ENCODE results near the gene GRM4. TPM values are rescaled to one million over a fixed set of nuclear protein-coding genes. Genes with fewer than 3 reads are reported as not detected.

GRM4 gene
- total RNA-seq, 1 experiment from 2014 or later = 5.6 TPM

DNA sequence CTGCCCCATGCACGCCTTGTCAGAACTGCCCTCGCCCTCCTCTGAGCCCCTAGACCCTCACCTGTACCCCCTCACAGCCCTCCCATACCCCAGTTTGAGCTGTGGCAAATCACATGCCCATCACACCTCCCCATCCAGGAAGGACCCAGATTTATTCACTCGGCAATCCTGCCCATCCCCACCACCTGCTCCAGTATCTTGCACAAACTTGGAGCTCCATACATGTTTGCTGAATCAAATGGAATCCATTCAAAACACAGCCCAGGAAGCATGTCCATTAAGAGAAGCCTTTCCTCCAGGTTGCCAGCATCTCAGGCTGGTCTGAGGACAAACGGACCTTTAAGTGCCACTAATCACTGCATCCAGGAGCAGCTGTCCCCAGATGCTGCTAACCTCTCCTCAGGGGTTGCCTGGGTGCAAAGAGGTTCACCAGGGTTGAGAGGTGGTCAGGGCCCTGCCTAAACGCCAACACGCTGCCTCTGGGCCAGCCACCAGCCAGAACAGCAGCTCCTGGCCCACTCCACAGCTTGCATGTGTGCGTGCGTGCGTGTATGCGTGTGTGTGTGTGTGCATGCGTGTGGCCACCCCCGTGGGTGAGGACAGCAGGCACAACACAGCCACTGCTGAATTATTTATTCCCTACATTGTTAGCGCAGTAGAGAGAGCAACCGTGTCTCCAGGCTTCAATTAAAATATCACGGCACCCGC lies 31.0 kb downstream of the GRM4 start:
- Histone ChIP-seq H3K23ac (ENCODE audit: insufficient read length, low read depth, low read length) (no peak overlapping the region), H3K79me1 (ENCODE audit: insufficient read depth, low read depth, low read length, poor library complexity, severe bottlenecking) (no peaks in the 10 kb centered on the region), H2BK120ac (ENCODE audit: low read depth, low read length, poor library complexity, severe bottlenecking) (no peak overlapping the region), H2BK5ac (ENCODE audit: insufficient read length, low read length) (no peak overlapping the region), H3K4me1 (ENCODE audit: insufficient read depth, low read length) (no peaks in the 10 kb centered on the region), H2BK12ac (ENCODE audit: insufficient read length, low read depth, low read length) (no peak overlapping the region), H2BK20ac (ENCODE audit: low read depth, low read length, poor library complexity, severe bottlenecking) (no peak overlapping the region), H2AFZ (ENCODE audit: low read length) (no peak overlapping the region), H3T11ph (ENCODE audit: low read length) (no peak overlapping the region), H4K5ac (ENCODE audit: insufficient read length, low read depth, low read length) (no peak overlapping the region), H4K8ac (replicated peaks; ENCODE audit: insufficient read length, low read depth, low read length) (no peak overlapping the region), H3K4ac (ENCODE audit: low read depth, low read length) (no peak overlapping the region), H3K27ac (ENCODE audit: insufficient read length, low read depth, low read length) (no peak overlapping the region), H3K9me3 (ENCODE audit: control insufficient read depth, low read depth, low read length) (no peaks in the 10 kb centered on the region), H3K14ac (ENCODE audit: insufficient read depth, low read length) (no peak overlapping the region), H3K4me2 (ENCODE audit: insufficient read depth, insufficient read length, low read length) (no peak overlapping the region), H3K27me3 (ENCODE audit: insufficient read depth, low read length) (no peaks in the 10 kb centered on the region), H4K91ac (ENCODE audit: insufficient read length, low read depth, low read length) (no peak overlapping the region), H3K9ac (ENCODE audit: extremely low read depth, insufficient read length, low read length) (no peak overlapping the region), H2BK15ac (ENCODE audit: low read depth, low read length) (no peak overlapping the region), H4K20me1 (ENCODE audit: control insufficient read depth, insufficient read depth, insufficient read length) (peaks cover 6% of the 10 kb centered on the region), H3K79me2 (ENCODE audit: insufficient read depth, low read length) (no peaks in the 10 kb centered on the region), H3K23me2 (ENCODE audit: insufficient read length, low read depth, low read length, poor library complexity, severe bottlenecking) (no peaks in the 10 kb centered on the region), H3K56ac (ENCODE audit: insufficient read length, low read depth, low read length) (no peak overlapping the region), H3K18ac (ENCODE audit: insufficient read length, low read depth, low read length) (no peak overlapping the region), H2AK5ac (ENCODE audit: insufficient read length, low read length) (no peak overlapping the region)
- no peaks in the 10 kb centered on the region; a peak in 1 of 7 replicates for H3K36me3 Mint-ChIP-seq (ENCODE audit: insufficient read depth in 1 of 3, low read depth in 3 of 3)
- no peak overlapping the region; a peak in 1 of 7 replicates for H3K27ac Mint-ChIP-seq
- H3K27me3 Mint-ChIP-seq (ENCODE audit: low read depth) = peaks cover 10% of the 10 kb centered on the region; the same call in 1 of the 2 replicates
- H3K4me1 Mint-ChIP-seq = peaks cover 0 to 3% of the 10 kb centered on the region in 2 experiments; a peak in 2 of 4 replicates
- no CpG with 5 or more reads among the region's 16 CpGs for WGBS (ENCODE audit: extremely low coverage, insufficient read length, low lambda C conversion rate)
- no peak for TF ChIP-seq CTCF (conservative IDR thresholded peaks at IDR 0.05)
- H3K9me3 Mint-ChIP-seq = peaks cover 0 to 2% of the 10 kb centered on the region in 2 experiments; a peak in 3 of 5 replicates
- H3K4me3 Mint-ChIP-seq = no peak overlapping the region
- DNase-seq = no peak

Measured in H9 (cell line).